DOHH2 (cell line): ENCODE results near the gene CFAP58.

Experiments used
- H3F3A ChIP-seq: fragments of 200-600 bp; sonication (generic), shearing (Covaris generic); 2 replicates; pipeline ENCODE4 v1.6.0; 2016; ENCODE audit warnings: antibody characterized with exemption, mild to moderate bottlenecking; ENCODE audit not compliant: control insufficient read depth, insufficient read depth
- H3K27ac ChIP-seq: fragments of 200-600 bp; sonication (generic); 2 replicates; pipeline ENCODE4 v1.5.1; 2014; ENCODE audit warnings: low read depth, mild to moderate bottlenecking, low read length, moderate library complexity
- H3K27me3 ChIP-seq: fragments of 200-600 bp; sonication (generic); 2 replicates; pipeline ENCODE4 v1.6.1; 2014; ENCODE audit warnings: mild to moderate bottlenecking, low read length, mixed read lengths; ENCODE audit not compliant: control insufficient read depth
- H3K36me3 ChIP-seq: fragments of 200-600 bp; sonication (generic); 2 replicates; pipeline ENCODE4 v1.6.1; 2014; ENCODE audit warnings: mild to moderate bottlenecking, low read length, moderate library complexity, mixed read lengths; ENCODE audit not compliant: control insufficient read depth
- H3K4me1 ChIP-seq: fragments of 200-600 bp; sonication (generic); 2 replicates; pipeline ENCODE4 v1.6.1; 2014; ENCODE audit warnings: mild to moderate bottlenecking, low read length, mixed read lengths; ENCODE audit not compliant: control insufficient read depth
- H3K4me2 ChIP-seq: fragments of 200-600 bp; sonication (generic); 2 replicates; pipeline ENCODE4 v1.6.0; 2014; ENCODE audit warnings: mild to moderate bottlenecking, low read length, moderate library complexity
- H3K4me3 ChIP-seq: fragments of 200-600 bp; sonication (generic); 2 replicates; pipeline ENCODE4 v1.5.1; 2014; ENCODE audit warnings: mild to moderate bottlenecking, low read length, mixed read lengths
- H3K79me2 ChIP-seq: fragments of 200-600 bp; sonication (generic); 2 replicates; pipeline ENCODE4 v1.6.1; 2014; ENCODE audit warnings: mild to moderate bottlenecking, low read length, mixed read lengths; ENCODE audit not compliant: control insufficient read depth
- H3K9me2 ChIP-seq: fragments of 200-600 bp; sonication (generic); replicated peaks from 2 replicates; pipeline ENCODE4 v1.6.1; 2014; ENCODE audit warnings: mild to moderate bottlenecking, low read length, mixed read lengths; ENCODE audit not compliant: control insufficient read depth
- H3K9me3 ChIP-seq: fragments of 200-600 bp; sonication (generic); 2 replicates; pipeline ENCODE4 v1.6.1; 2014; ENCODE audit warnings: antibody characterized with exemption, low read length, mixed read lengths; ENCODE audit not compliant: control insufficient read depth, insufficient read depth
- H4K20me1 ChIP-seq: fragments of 200-600 bp; sonication (generic); 2 replicates; pipeline ENCODE4 v1.6.0; 2014; ENCODE audit warnings: low read depth, mild to moderate bottlenecking, antibody characterized with exemption, low read length, moderate library complexity; ENCODE audit not compliant: control insufficient read depth, insufficient read depth
- EZH2phosphoT487 ChIP-seq: fragments of 200-600 bp; sonication (generic); IDR thresholded peaks from 2 replicates; pipeline ENCODE4 v1.6.1; 2017; ENCODE audit warnings: borderline replicate concordance, mild to moderate bottlenecking, antibody characterized with exemption, low read length, moderate library complexity, mixed read lengths
- TF ChIP-seq, protein P1 (sequence below): fragments of 200-600 bp; sonication (generic); IDR thresholded peaks from one replicate; pipeline ENCODE4 v1.5.1; 2014; ENCODE audit warnings: antibody characterized with exemption, mild to moderate bottlenecking, low read depth, low read length; ENCODE audit not compliant: poor library complexity, severe bottlenecking

Gene CFAP58

DNA sequence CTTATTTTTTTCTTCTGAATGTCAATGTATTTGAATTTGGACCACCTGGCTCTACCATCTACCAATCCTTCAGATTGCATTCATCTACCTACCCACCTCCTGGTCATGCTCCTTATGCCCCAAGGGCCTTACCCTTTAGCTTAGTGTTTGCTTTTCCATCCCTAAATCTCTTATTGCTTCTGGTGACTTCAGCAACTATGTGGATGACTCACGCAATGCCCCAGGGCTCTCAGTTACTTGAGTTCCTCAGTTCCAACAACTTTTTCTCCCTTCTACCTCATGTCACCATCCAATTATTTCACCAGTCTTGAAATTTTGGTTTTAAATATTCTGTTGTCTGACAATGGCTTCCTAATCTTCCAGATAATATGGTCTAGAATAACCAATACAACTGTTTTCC, 118.9 kb downstream of the CFAP58 start:
- H3K4me3 ChIP-seq: no peak overlapping the region
- no peaks in the 10 kb centered on the region for H3K36me3 ChIP-seq
- no peaks in the 10 kb centered on the region for H3K79me2 ChIP-seq
- no peaks in the 10 kb centered on the region for H3K4me1 ChIP-seq
- no peaks in the 10 kb centered on the region for H4K20me1 ChIP-seq
- H3K27ac ChIP-seq: no peak overlapping the region
- no peaks in the 10 kb centered on the region for H3K9me3 ChIP-seq
- no peak for TF ChIP-seq EZH2phosphoT487
- H3K27me3 ChIP-seq: no peaks in the 10 kb centered on the region
- no peak overlapping the region for H3K4me2 ChIP-seq
- H3K9me2 ChIP-seq: no peaks in the 10 kb centered on the region
- H3F3A ChIP-seq: no peaks in the 10 kb centered on the region

DNA sequence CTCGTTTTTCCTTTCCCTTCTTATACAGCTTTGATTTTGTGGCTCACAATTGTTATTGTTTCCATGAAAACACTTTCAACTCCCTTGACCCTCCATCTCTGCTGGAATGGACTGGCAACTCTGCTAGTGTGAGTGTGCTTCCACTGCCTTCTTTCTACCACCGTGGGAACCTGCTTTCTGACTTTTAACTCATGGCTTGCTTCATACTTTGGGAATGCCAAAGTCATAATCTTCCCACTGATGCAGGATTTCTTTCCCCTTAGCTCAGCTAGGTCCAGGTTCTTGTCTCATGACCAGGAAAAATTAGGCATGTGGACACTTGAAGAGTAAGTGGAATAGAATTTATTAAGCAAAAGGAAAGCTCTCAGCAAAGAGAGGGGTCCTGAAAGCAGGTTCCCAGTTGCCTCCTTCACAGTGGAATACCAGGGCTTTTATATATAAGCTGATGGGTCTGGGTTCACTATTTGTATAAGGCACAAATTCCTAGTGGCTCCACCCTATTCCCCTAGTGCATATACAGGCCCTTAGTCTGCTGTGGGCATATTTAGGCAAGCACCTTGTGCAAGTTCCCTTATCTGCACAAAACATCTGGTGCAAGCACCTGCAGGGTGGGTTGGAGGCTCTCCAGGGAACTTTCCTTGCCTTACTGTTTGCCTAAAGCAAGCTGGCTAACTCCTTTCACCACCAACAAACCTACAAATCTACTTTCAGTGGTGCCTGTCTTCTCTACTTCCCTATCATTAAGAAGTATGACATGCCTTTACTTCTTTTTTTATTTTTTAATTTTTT, 119.5 kb downstream of the CFAP58 start:
- H4K20me1 ChIP-seq: no peaks in the 10 kb centered on the region
- H3K9me2 ChIP-seq: no peaks in the 10 kb centered on the region
- TF ChIP-seq, protein P1, sequence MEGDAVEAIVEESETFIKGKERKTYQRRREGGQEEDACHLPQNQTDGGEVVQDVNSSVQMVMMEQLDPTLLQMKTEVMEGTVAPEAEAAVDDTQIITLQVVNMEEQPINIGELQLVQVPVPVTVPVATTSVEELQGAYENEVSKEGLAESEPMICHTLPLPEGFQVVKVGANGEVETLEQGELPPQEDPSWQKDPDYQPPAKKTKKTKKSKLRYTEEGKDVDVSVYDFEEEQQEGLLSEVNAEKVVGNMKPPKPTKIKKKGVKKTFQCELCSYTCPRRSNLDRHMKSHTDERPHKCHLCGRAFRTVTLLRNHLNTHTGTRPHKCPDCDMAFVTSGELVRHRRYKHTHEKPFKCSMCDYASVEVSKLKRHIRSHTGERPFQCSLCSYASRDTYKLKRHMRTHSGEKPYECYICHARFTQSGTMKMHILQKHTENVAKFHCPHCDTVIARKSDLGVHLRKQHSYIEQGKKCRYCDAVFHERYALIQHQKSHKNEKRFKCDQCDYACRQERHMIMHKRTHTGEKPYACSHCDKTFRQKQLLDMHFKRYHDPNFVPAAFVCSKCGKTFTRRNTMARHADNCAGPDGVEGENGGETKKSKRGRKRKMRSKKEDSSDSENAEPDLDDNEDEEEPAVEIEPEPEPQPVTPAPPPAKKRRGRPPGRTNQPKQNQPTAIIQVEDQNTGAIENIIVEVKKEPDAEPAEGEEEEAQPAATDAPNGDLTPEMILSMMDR: no peak
- TF ChIP-seq EZH2phosphoT487: no peak
- H3K27me3 ChIP-seq: no peaks in the 10 kb centered on the region
- no peaks in the 10 kb centered on the region for H3K9me3 ChIP-seq
- H3K36me3 ChIP-seq: no peaks in the 10 kb centered on the region
- no peak overlapping the region for H3K4me3 ChIP-seq
- no peaks in the 10 kb centered on the region for H3K79me2 ChIP-seq
- no peaks in the 10 kb centered on the region for H3F3A ChIP-seq
- H3K27ac ChIP-seq: no peak overlapping the region
- no peaks in the 10 kb centered on the region for H3K4me1 ChIP-seq
- no peak overlapping the region for H3K4me2 ChIP-seq

DNA sequence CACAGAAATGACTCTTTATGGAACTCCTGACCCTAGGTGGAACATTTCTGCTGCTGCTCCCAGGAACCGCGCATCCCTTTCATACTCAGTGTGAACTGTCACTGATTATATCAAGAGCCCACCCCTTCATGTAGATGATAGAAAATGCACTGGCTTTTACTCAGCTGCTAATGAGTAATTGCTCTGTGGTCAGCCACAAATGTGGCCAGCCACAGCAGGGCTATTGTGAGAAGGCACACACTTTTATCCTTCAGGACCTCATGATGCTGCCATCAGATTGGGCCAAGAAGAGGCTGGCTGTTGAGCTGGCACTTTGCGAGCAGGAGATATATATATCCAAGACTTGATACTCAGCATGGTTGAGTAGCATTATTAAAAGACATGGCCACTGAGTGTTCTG, 124.7 kb downstream of the CFAP58 start:
- Histone ChIP-seq H4K20me1 (no peaks in the 10 kb centered on the region), H3K27ac (no peak overlapping the region), H3K9me3 (no peaks in the 10 kb centered on the region), H3K4me1 (no peaks in the 10 kb centered on the region), H3K36me3 (no peaks in the 10 kb centered on the region), H3K4me2 (no peak overlapping the region), H3K27me3 (no peaks in the 10 kb centered on the region; the same call in 1 of the 2 replicates), H3K9me2 (no peaks in the 10 kb centered on the region), H3K4me3 (no peak overlapping the region), H3K79me2 (no peaks in the 10 kb centered on the region), H3F3A (no peaks in the 10 kb centered on the region)
- TF ChIP-seq, protein P1: no peak
- no peak for TF ChIP-seq EZH2phosphoT487

DNA sequence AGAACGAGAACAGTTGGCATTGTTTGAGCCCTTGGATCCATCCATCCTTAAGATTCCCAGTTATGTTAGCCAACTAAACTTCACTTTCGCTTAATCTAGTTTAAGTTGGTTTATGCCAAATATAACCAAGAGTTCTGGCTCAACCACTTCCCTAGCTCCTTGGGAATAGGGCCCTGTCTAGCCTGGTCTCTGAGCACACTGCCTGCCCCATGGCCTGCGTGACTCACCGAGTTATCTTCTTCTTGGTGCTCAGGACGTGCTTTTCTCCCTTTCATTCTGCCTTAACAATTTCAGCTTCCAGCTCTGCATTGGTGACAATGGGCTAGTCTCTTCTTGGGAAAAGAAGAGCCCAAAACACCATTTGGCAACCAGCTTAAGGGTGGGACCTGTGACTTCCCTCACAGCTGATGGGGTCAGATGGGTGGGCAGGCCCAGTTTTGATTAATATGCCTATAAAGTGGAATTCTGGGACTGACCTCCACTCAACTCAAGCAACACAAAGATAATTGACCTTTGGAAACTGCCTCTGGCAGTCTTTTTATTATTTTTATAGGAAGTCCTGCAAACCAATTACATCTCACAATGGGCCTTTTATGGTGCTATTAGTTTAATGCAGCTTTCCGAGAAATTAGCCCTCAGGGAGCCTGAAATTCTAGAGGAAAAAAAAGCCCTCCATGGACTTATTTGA, 126.4 kb downstream of the CFAP58 start:
- H3K27ac ChIP-seq: no peak overlapping the region
- H3K79me2 ChIP-seq: no peaks in the 10 kb centered on the region
- TF ChIP-seq, protein P1: no peak
- no peak for TF ChIP-seq EZH2phosphoT487
- no peaks in the 10 kb centered on the region for H3K9me2 ChIP-seq
- H3K27me3 ChIP-seq: no peaks in the 10 kb centered on the region; the same call in 1 of the 2 replicates
- no peaks in the 10 kb centered on the region for H4K20me1 ChIP-seq
- no peaks in the 10 kb centered on the region for H3K9me3 ChIP-seq
- H3K4me1 ChIP-seq: no peaks in the 10 kb centered on the region
- H3K4me2 ChIP-seq: no peak overlapping the region
- no peaks in the 10 kb centered on the region for H3F3A ChIP-seq
- no peak overlapping the region for H3K4me3 ChIP-seq
- no peaks in the 10 kb centered on the region for H3K36me3 ChIP-seq
